ENCODE results near the gene SMPD4. TPM values are rescaled to one million over a fixed set of nuclear protein-coding genes. Genes with fewer than 3 reads are reported as not detected.
"Not testable (repeated sequence)": the region's sequence is repeated elsewhere in the genome, so short reads cannot be mapped to it uniquely, and the experiment has no call there.

The SMPD4 gene
- total RNA-seq, 1 experiment from 2014 or later: 97.8 TPM

GRCh38 chr2:130165293-130166016, 15.9 kb downstream of the SMPD4 start:
- H3K4me1 Mint-ChIP-seq (ENCODE audit: low read depth, unreplicated experiment): no peaks in the 10 kb centered on the region
- no peak overlapping the region for H3K4me3 Mint-ChIP-seq (ENCODE audit: low read depth, unreplicated experiment)
- no peaks in the 10 kb centered on the region for H3K27me3 Mint-ChIP-seq (ENCODE audit: unreplicated experiment)
- intact Hi-C loops (cut with micrococcal nuclease; ENCODE audit: unreplicated experiment): no loop called here
- CTCF ChIA-PET: no interaction called here
- TF ChIP-seq, protein P1, sequence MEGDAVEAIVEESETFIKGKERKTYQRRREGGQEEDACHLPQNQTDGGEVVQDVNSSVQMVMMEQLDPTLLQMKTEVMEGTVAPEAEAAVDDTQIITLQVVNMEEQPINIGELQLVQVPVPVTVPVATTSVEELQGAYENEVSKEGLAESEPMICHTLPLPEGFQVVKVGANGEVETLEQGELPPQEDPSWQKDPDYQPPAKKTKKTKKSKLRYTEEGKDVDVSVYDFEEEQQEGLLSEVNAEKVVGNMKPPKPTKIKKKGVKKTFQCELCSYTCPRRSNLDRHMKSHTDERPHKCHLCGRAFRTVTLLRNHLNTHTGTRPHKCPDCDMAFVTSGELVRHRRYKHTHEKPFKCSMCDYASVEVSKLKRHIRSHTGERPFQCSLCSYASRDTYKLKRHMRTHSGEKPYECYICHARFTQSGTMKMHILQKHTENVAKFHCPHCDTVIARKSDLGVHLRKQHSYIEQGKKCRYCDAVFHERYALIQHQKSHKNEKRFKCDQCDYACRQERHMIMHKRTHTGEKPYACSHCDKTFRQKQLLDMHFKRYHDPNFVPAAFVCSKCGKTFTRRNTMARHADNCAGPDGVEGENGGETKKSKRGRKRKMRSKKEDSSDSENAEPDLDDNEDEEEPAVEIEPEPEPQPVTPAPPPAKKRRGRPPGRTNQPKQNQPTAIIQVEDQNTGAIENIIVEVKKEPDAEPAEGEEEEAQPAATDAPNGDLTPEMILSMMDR (IDR thresholded peaks at IDR 0.05; ENCODE audit: unreplicated experiment): no peak
- no TSS peak for BruUV-seq (replicated peaks)
- DNase-seq: no peak
- H3K36me3 Mint-ChIP-seq (ENCODE audit: insufficient read depth, unreplicated experiment): peaks cover 36% of the 10 kb centered on the region
- H3K27ac Mint-ChIP-seq (ENCODE audit: unreplicated experiment): no peak overlapping the region
- H3K9me3 Mint-ChIP-seq (ENCODE audit: low read depth, unreplicated experiment): no peaks in the 10 kb centered on the region

DNA sequence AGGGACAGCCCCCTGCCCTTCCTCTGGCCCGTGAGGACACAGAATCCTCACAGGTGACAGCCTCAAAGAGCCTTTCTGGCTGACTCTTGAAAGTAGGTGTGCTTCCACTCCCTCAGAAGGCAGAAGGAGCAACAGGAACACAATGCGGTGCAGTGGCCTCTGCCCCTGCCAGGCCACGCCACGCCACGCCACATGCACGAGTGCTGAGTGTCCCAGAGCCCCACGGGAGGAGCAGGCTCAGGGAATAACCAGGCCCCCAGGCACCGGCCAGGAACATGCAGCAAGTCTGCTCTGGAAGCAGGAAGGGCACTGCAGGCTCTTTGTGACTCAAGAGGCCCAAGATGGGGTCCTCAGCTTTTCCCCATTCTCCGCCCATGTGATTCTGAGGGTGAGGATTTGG, 18.4 kb downstream of the SMPD4 start:
- Mint-ChIP-seq H3K27ac (ENCODE audit: unreplicated experiment) (no peak overlapping the region), H3K9me3 (ENCODE audit: low read depth, unreplicated experiment) (no peaks in the 10 kb centered on the region), H3K36me3 (ENCODE audit: insufficient read depth, unreplicated experiment) (peaks cover 34% of the 10 kb centered on the region), H3K4me1 (ENCODE audit: low read depth, unreplicated experiment) (no peaks in the 10 kb centered on the region), H3K4me3 (ENCODE audit: low read depth, unreplicated experiment) (no peak overlapping the region), H3K27me3 (ENCODE audit: unreplicated experiment) (no peaks in the 10 kb centered on the region)
- TF ChIP-seq, protein P1 (IDR thresholded peaks at IDR 0.05; ENCODE audit: unreplicated experiment): no peak
- CTCF ChIA-PET: no interaction called here
- intact Hi-C loops (cut with micrococcal nuclease; ENCODE audit: unreplicated experiment): no loop called here
- BruUV-seq (replicated peaks): no TSS peak
- no peak for DNase-seq

- H3K27ac Mint-ChIP-seq (ENCODE audit: unreplicated experiment); H3K27me3 Mint-ChIP-seq (ENCODE audit: unreplicated experiment); H3K4me3 Mint-ChIP-seq (ENCODE audit: low read depth, unreplicated experiment); DNase-seq; CTCF ChIA-PET; H3K4me1 Mint-ChIP-seq (ENCODE audit: low read depth, unreplicated experiment); intact Hi-C loops (cut with micrococcal nuclease; ENCODE audit: unreplicated experiment); BruUV-seq (replicated peaks); H3K9me3 Mint-ChIP-seq (ENCODE audit: low read depth, unreplicated experiment): not testable (repeated sequence)
- H3K36me3 Mint-ChIP-seq (ENCODE audit: insufficient read depth, unreplicated experiment): peaks cover 30% of the 10 kb centered on the region
These were observed 18.9 kb downstream of the SMPD4 start for GRCh38 chr2:130162486-130162885.

GRCh38 chr2:130160838-130161705, 20.3 kb downstream of the SMPD4 start:
- H3K9me3 Mint-ChIP-seq (ENCODE audit: low read depth, unreplicated experiment); H3K4me3 Mint-ChIP-seq (ENCODE audit: low read depth, unreplicated experiment); CTCF ChIA-PET; DNase-seq; H3K27me3 Mint-ChIP-seq (ENCODE audit: unreplicated experiment); BruUV-seq (replicated peaks); H3K27ac Mint-ChIP-seq (ENCODE audit: unreplicated experiment); H3K4me1 Mint-ChIP-seq (ENCODE audit: low read depth, unreplicated experiment); intact Hi-C loops (cut with micrococcal nuclease; ENCODE audit: unreplicated experiment): not testable (repeated sequence)
- peaks cover 24% of the 10 kb centered on the region for H3K36me3 Mint-ChIP-seq (ENCODE audit: insufficient read depth, unreplicated experiment)

DNA sequence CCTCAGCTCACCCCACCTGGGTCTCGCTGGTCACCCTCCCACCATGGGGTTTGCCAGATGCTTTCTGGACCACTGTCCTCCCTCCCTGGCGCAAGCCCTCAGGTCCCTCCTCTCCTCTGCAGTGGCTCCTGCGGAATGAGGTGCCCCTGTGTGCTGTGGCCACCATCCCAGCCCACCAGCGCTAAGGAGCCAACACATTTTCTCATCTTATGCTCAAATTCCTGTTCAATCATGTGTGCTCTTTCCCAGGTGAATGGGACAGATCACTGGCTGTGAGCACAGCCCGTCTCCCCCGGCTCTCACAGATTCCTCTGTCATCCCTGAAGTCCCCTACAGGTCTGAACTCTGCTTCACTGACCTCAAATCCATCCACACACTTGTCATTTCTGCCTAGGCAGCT, 21.3 kb downstream of the SMPD4 start:
- intact Hi-C loops (cut with micrococcal nuclease; ENCODE audit: unreplicated experiment): no loop called here
- CTCF ChIA-PET: no interaction called here
- Mint-ChIP-seq H3K36me3 (ENCODE audit: insufficient read depth, unreplicated experiment) (peaks cover 26% of the 10 kb centered on the region), H3K4me1 (ENCODE audit: low read depth, unreplicated experiment) (no peaks in the 10 kb centered on the region), H3K27me3 (ENCODE audit: unreplicated experiment) (no peaks in the 10 kb centered on the region), H3K9me3 (ENCODE audit: low read depth, unreplicated experiment) (no peaks in the 10 kb centered on the region), H3K27ac (ENCODE audit: unreplicated experiment) (no peak overlapping the region), H3K4me3 (ENCODE audit: low read depth, unreplicated experiment) (no peak overlapping the region)
- no peak for DNase-seq
- no TSS peak for BruUV-seq (replicated peaks)
- TF ChIP-seq, protein P1 (IDR thresholded peaks at IDR 0.05; ENCODE audit: unreplicated experiment): no peak

- peaks cover 21% of the 10 kb centered on the region for H3K36me3 Mint-ChIP-seq (ENCODE audit: insufficient read depth, unreplicated experiment)
- H3K27ac Mint-ChIP-seq (ENCODE audit: unreplicated experiment); CTCF ChIA-PET; H3K27me3 Mint-ChIP-seq (ENCODE audit: unreplicated experiment); DNase-seq; H3K9me3 Mint-ChIP-seq (ENCODE audit: low read depth, unreplicated experiment); intact Hi-C loops (cut with micrococcal nuclease; ENCODE audit: unreplicated experiment); H3K4me1 Mint-ChIP-seq (ENCODE audit: low read depth, unreplicated experiment); H3K4me3 Mint-ChIP-seq (ENCODE audit: low read depth, unreplicated experiment); BruUV-seq (replicated peaks): not testable (repeated sequence)
These were observed 22.0 kb downstream of the SMPD4 start for GRCh38 chr2:130159376-130159775.

All from Calu3 (cell line).